Stimulated activated memory B cell treated with anti-CD40 and anti-IgM and Interleukin-4, amounts not matched to agents 10 μg/mL and 1 μg/mL and 100 μg/mL, for 72 hours (primary cell): ENCODE data around the gene RTL10.
A peak's percentile ranks its signal among the peaks of the same experiment; 100 is the strongest.

Experiments used
- ATAC-seq: fragments of 150-1000 bp; cut with Tn5 transposase; 2 replicates; pipeline ENCODE4 v1.10.0; 2021
- H3K27ac Mint-ChIP-seq: one replicate; pipeline ENCODE4 v1.8.0; 2022; ENCODE audit warnings: mild to moderate bottlenecking, mixed read lengths
- H3K27me3 Mint-ChIP-seq: one replicate; pipeline ENCODE4 v1.8.0; 2022; ENCODE audit warnings: mixed read lengths
- H3K36me3 Mint-ChIP-seq: one replicate; pipeline ENCODE4 v1.8.0; 2022; ENCODE audit warnings: mixed read lengths
- H3K4me1 Mint-ChIP-seq: one replicate; pipeline ENCODE4 v1.8.0; 2022; ENCODE audit warnings: mixed read lengths
- H3K4me3 Mint-ChIP-seq: one replicate; pipeline ENCODE4 v1.8.0; 2022; ENCODE audit warnings: mild to moderate bottlenecking, moderate library complexity, mixed read lengths
- H3K9me3 Mint-ChIP-seq: one replicate; pipeline ENCODE4 v1.8.0; 2022; ENCODE audit warnings: mixed read lengths

The RTL10 gene

GRCh38 chr22:19848298-19849224 lies 6.1 kb downstream of the RTL10 start:
- peaks cover 50% of the 10 kb centered on the region for H3K4me1 Mint-ChIP-seq
- no peaks in the 10 kb centered on the region for H3K27me3 Mint-ChIP-seq
- no peak for ATAC-seq
- peaks cover 21% of the 10 kb centered on the region for H3K36me3 Mint-ChIP-seq
- H3K27ac Mint-ChIP-seq, result no peak overlapping the region
- no peak overlapping the region for H3K4me3 Mint-ChIP-seq
- H3K9me3 Mint-ChIP-seq, result no peaks in the 10 kb centered on the region

- H3K27me3 Mint-ChIP-seq, result no peaks in the 10 kb centered on the region
- ATAC-seq, result no peak
- H3K9me3 Mint-ChIP-seq, result no peaks in the 10 kb centered on the region
- no peak overlapping the region for H3K4me3 Mint-ChIP-seq
- no peak overlapping the region for H3K27ac Mint-ChIP-seq
- H3K36me3 Mint-ChIP-seq, result peaks cover 16% of the 10 kb centered on the region
- H3K4me1 Mint-ChIP-seq, result peaks cover 37% of the 10 kb centered on the region
Observed at GRCh38 chr22:19847345-19847632, 7.4 kb downstream of the RTL10 start.

- no peaks in the 10 kb centered on the region for H3K9me3 Mint-ChIP-seq
- no peak for ATAC-seq
- no peak overlapping the region for H3K27ac Mint-ChIP-seq
- H3K4me1 Mint-ChIP-seq, result peaks cover 37% of the 10 kb centered on the region
- peaks cover 11% of the 10 kb centered on the region for H3K36me3 Mint-ChIP-seq
- no peaks in the 10 kb centered on the region for H3K27me3 Mint-ChIP-seq
- no peak overlapping the region for H3K4me3 Mint-ChIP-seq
Observed at GRCh38 chr22:19846620-19847344, 7.9 kb downstream of the RTL10 start.

GRCh38 chr22:19845054-19845722 lies 9.5 kb downstream of the RTL10 start:
- Mint-ChIP-seq H3K36me3 (peaks cover 6% of the 10 kb centered on the region), H3K4me3 (no peak overlapping the region), H3K4me1 (peaks cover 37% of the 10 kb centered on the region), H3K9me3 (no peaks in the 10 kb centered on the region), H3K27ac (peak overlapping the region; percentile 52), H3K27me3 (no peaks in the 10 kb centered on the region)
- peak; percentile 56 for ATAC-seq

- ATAC-seq, result peak; percentile 35
- H3K9me3 Mint-ChIP-seq, result no peaks in the 10 kb centered on the region
- peaks cover 7% of the 10 kb centered on the region for H3K36me3 Mint-ChIP-seq
- no peak overlapping the region for H3K4me3 Mint-ChIP-seq
- no peaks in the 10 kb centered on the region for H3K27me3 Mint-ChIP-seq
- peaks cover 37% of the 10 kb centered on the region for H3K4me1 Mint-ChIP-seq
- peak overlapping the region; percentile 52 for H3K27ac Mint-ChIP-seq
Observed at GRCh38 chr22:19844377-19845053, 10.2 kb downstream of the RTL10 start.

- Mint-ChIP-seq H3K4me1 (peaks cover 37% of the 10 kb centered on the region), H3K4me3 (no peak overlapping the region), H3K9me3 (no peaks in the 10 kb centered on the region), H3K27me3 (no peaks in the 10 kb centered on the region), H3K27ac (peak overlapping the region; percentile 52), H3K36me3 (peaks cover 9% of the 10 kb centered on the region)
- ATAC-seq, result no peak
Observed at GRCh38 chr22:19843857-19844376, 10.8 kb downstream of the RTL10 start.

- Mint-ChIP-seq H3K9me3 (no peaks in the 10 kb centered on the region), H3K4me3 (no peak overlapping the region), H3K4me1 (peaks cover 31% of the 10 kb centered on the region), H3K27me3 (no peaks in the 10 kb centered on the region), H3K36me3 (peaks cover 12% of the 10 kb centered on the region), H3K27ac (no peak overlapping the region)
- no peak for ATAC-seq
Observed at GRCh38 chr22:19843107-19843856, 11.4 kb downstream of the RTL10 start.

- Mint-ChIP-seq H3K4me1 (peaks cover 34% of the 10 kb centered on the region), H3K36me3 (peaks cover 12% of the 10 kb centered on the region), H3K4me3 (no peak overlapping the region), H3K9me3 (no peaks in the 10 kb centered on the region), H3K27ac (no peak overlapping the region), H3K27me3 (no peaks in the 10 kb centered on the region)
- no peak for ATAC-seq
Observed at GRCh38 chr22:19842393-19843106, 12.1 kb downstream of the RTL10 start.

- peaks cover 12% of the 10 kb centered on the region for H3K36me3 Mint-ChIP-seq
- peak; percentile 56 for ATAC-seq
- H3K4me1 Mint-ChIP-seq, result peaks cover 36% of the 10 kb centered on the region
- no peak overlapping the region for H3K27ac Mint-ChIP-seq
- no peaks in the 10 kb centered on the region for H3K9me3 Mint-ChIP-seq
- H3K4me3 Mint-ChIP-seq, result no peak overlapping the region
- H3K27me3 Mint-ChIP-seq, result no peaks in the 10 kb centered on the region
Observed at GRCh38 chr22:19841641-19842392, 12.9 kb downstream of the RTL10 start.

GRCh38 chr22:19840955-19841640 lies 13.6 kb downstream of the RTL10 start:
- ATAC-seq, result no peak
- Mint-ChIP-seq H3K9me3 (no peaks in the 10 kb centered on the region), H3K36me3 (peaks cover 12% of the 10 kb centered on the region)

GRCh38 chr22:19840059-19840458 lies 14.6 kb downstream of the RTL10 start:
- Mint-ChIP-seq H3K27me3 (no peaks in the 10 kb centered on the region), H3K4me3 (no peak overlapping the region), H3K9me3 (no peaks in the 10 kb centered on the region), H3K36me3 (peaks cover 12% of the 10 kb centered on the region), H3K4me1 (peaks cover 29% of the 10 kb centered on the region), H3K27ac (no peak overlapping the region)
- no peak for ATAC-seq

More at GRCh38 chr22:19840955-19841640, 13.6 kb downstream of the RTL10 start:
- peaks cover 36% of the 10 kb centered on the region for H3K4me1 Mint-ChIP-seq
- H3K27ac Mint-ChIP-seq, result no peak overlapping the region
- no peak overlapping the region for H3K4me3 Mint-ChIP-seq
- H3K27me3 Mint-ChIP-seq, result no peaks in the 10 kb centered on the region

DNA sequence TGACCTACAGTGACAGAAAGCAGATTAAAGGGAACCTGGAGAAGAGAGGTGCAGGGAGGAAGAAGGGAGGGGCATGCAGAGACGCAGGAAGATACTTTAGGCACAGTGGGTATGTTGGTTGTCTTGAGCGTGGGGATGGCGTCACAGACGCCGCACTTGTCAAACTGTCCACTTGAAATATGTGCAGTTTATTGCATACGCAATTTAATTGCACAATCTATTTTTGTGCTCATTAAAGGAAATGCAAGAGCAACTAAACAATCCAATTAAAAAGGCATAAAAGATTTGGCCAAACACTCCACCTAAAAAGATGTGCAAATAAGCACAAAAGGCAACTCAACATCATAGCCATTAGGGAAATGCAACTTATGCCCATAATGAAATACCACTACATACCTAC lies 16.8 kb downstream of the RTL10 start:
- peaks cover 17% of the 10 kb centered on the region for H3K36me3 Mint-ChIP-seq
- H3K27me3 Mint-ChIP-seq, result no peaks in the 10 kb centered on the region
- ATAC-seq, result no peak
- H3K9me3 Mint-ChIP-seq, result no peaks in the 10 kb centered on the region
- no peak overlapping the region for H3K4me3 Mint-ChIP-seq
- peaks cover 27% of the 10 kb centered on the region for H3K4me1 Mint-ChIP-seq
- H3K27ac Mint-ChIP-seq, result no peak overlapping the region

DNA sequence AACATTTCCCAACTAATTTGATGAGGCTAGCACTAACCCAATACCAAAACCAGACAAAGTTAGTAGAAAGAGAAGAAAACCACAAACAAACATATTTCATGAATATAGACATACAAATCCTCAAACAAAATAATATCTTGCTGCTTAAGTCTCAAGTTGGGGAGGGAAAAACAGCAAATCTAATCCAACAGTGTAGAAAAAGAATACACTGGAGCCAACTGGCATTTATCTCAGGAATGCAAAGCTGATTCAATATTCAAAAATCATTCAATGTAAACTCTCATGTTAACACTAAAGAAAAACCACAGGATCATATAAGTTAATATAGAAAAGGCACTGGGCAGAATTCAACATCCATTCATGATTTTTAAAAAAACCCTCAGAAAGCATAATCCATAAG lies 18.2 kb downstream of the RTL10 start:
- H3K27me3 Mint-ChIP-seq, result no peaks in the 10 kb centered on the region
- no peak overlapping the region for H3K4me3 Mint-ChIP-seq
- H3K9me3 Mint-ChIP-seq, result no peaks in the 10 kb centered on the region
- ATAC-seq, result no peak
- peaks cover 17% of the 10 kb centered on the region for H3K36me3 Mint-ChIP-seq
- H3K27ac Mint-ChIP-seq, result no peak overlapping the region
- H3K4me1 Mint-ChIP-seq, result peaks cover 24% of the 10 kb centered on the region
